ENCODE measurements around the gene TMEM247.

- no peak for TF ChIP-seq CTCF (conservative IDR thresholded peaks at IDR 0.05)
- no peak for TF ChIP-seq ZFX (IDR thresholded peaks at IDR 0.05)
Measured at GRCh38 chr2:46477925-46478324, 1.4 kb upstream of the TMEM247 start.

Measured in C4-2B (cell line).